ENCODE measurements around the gene OXSM. TPM values are rescaled to one million over a fixed set of nuclear protein-coding genes. Genes with fewer than 3 reads are reported as not detected.

The OXSM gene
- polyA plus RNA-seq, 2 donors, result 10.8 to 13.9 TPM

- peak overlapping the region in 1 of 2 donors; percentile 86 for H3K4me3 ChIP-seq (ENCODE audit: low read depth in 1 of 2, low read length in 2 of 2)
- no peaks in the 10 kb centered on the region for H3K27me3 ChIP-seq (ENCODE audit: control insufficient read depth in 1 of 2, insufficient read depth in 2 of 2, low read length in 2 of 2)
- H3K4me1 ChIP-seq (ENCODE audit: control insufficient read depth in 2 of 2, insufficient read depth in 2 of 2, low read length in 1 of 2), result no peaks in the 10 kb centered on the region
- 13 to 22% methylated on average over 2 of the region's 2 CpGs for WGBS, 2 donors
- H3K9me3 ChIP-seq (ENCODE audit: control insufficient read depth in 2 of 2, insufficient read depth in 1 of 2, low read depth in 1 of 2, low read length in 1 of 2), result no peaks in the 10 kb centered on the region
- peak overlapping the region in 1 of 2 donors; percentile 57 for H3K27ac ChIP-seq (ENCODE audit: low read depth in 2 of 2, low read length in 1 of 2)
- H3K36me3 ChIP-seq (ENCODE audit: control insufficient read depth in 2 of 2, insufficient read depth in 2 of 2, low read length in 1 of 2), result peaks cover 3% of the 10 kb centered on the region in 2 donors
Measured at GRCh38 chr3:25789209-25789595, 688 bp upstream of the OXSM start.

- no peaks in the 10 kb centered on the region for H3K4me1 ChIP-seq (ENCODE audit: control insufficient read depth in 2 of 2, insufficient read depth in 2 of 2, low read length in 1 of 2)
- no peaks in the 10 kb centered on the region for H3K27me3 ChIP-seq (ENCODE audit: control insufficient read depth in 1 of 2, insufficient read depth in 2 of 2, low read length in 2 of 2)
- WGBS, 2 donors, result 89 to 95% methylated on average over 3 of the region's 3 CpGs
- H3K4me3 ChIP-seq (ENCODE audit: low read depth in 1 of 2, low read length in 2 of 2), result no peak overlapping the region
- no peak overlapping the region for H3K27ac ChIP-seq (ENCODE audit: low read depth in 2 of 2, low read length in 1 of 2)
- no peaks in the 10 kb centered on the region for H3K36me3 ChIP-seq (ENCODE audit: control insufficient read depth in 2 of 2, insufficient read depth in 2 of 2, low read length in 1 of 2)
- no peaks in the 10 kb centered on the region for H3K9me3 ChIP-seq (ENCODE audit: control insufficient read depth in 2 of 2, insufficient read depth in 1 of 2, low read depth in 1 of 2, low read length in 1 of 2)
Measured at GRCh38 chr3:25801786-25802185, 11.9 kb downstream of the OXSM start.

GRCh38 chr3:25803833-25804232 lies 13.9 kb downstream of the OXSM start:
- no peaks in the 10 kb centered on the region for H3K4me1 ChIP-seq (ENCODE audit: control insufficient read depth in 2 of 2, insufficient read depth in 2 of 2, low read length in 1 of 2)
- no peak overlapping the region for H3K27ac ChIP-seq (ENCODE audit: low read depth in 2 of 2, low read length in 1 of 2)
- no peak overlapping the region for H3K4me3 ChIP-seq (ENCODE audit: low read depth in 1 of 2, low read length in 2 of 2)
- WGBS, 2 donors, result 79 to 87% methylated on average over 2 of the region's 2 CpGs
- H3K9me3 ChIP-seq (ENCODE audit: control insufficient read depth in 2 of 2, insufficient read depth in 1 of 2, low read depth in 1 of 2, low read length in 1 of 2), result no peaks in the 10 kb centered on the region
- H3K36me3 ChIP-seq (ENCODE audit: control insufficient read depth in 2 of 2, insufficient read depth in 2 of 2, low read length in 1 of 2), result no peaks in the 10 kb centered on the region
- no peaks in the 10 kb centered on the region for H3K27me3 ChIP-seq (ENCODE audit: control insufficient read depth in 1 of 2, insufficient read depth in 2 of 2, low read length in 2 of 2)

- no peaks in the 10 kb centered on the region for H3K36me3 ChIP-seq (ENCODE audit: control insufficient read depth in 2 of 2, insufficient read depth in 2 of 2, low read length in 1 of 2)
- no peaks in the 10 kb centered on the region for H3K27me3 ChIP-seq (ENCODE audit: control insufficient read depth in 1 of 2, insufficient read depth in 2 of 2, low read length in 2 of 2)
- WGBS, 2 donors, result 88 to 94% methylated on average over 1 of the region's 1 CpG
- no peak overlapping the region for H3K27ac ChIP-seq (ENCODE audit: low read depth in 2 of 2, low read length in 1 of 2)
- H3K9me3 ChIP-seq (ENCODE audit: control insufficient read depth in 2 of 2, insufficient read depth in 1 of 2, low read depth in 1 of 2, low read length in 1 of 2), result no peaks in the 10 kb centered on the region
- H3K4me3 ChIP-seq (ENCODE audit: low read depth in 1 of 2, low read length in 2 of 2), result no peak overlapping the region
- H3K4me1 ChIP-seq (ENCODE audit: control insufficient read depth in 2 of 2, insufficient read depth in 2 of 2, low read length in 1 of 2), result no peaks in the 10 kb centered on the region
Measured at GRCh38 chr3:25804676-25805075, 14.8 kb downstream of the OXSM start.

GRCh38 chr3:25812644-25813043 lies 22.8 kb downstream of the OXSM start:
- H3K9me3 ChIP-seq (ENCODE audit: control insufficient read depth in 2 of 2, insufficient read depth in 1 of 2, low read depth in 1 of 2, low read length in 1 of 2), result peaks cover 0 to 3% of the 10 kb centered on the region in 2 donors
- H3K27ac ChIP-seq (ENCODE audit: low read depth in 2 of 2, low read length in 1 of 2), result no peak overlapping the region
- no peaks in the 10 kb centered on the region for H3K27me3 ChIP-seq (ENCODE audit: control insufficient read depth in 1 of 2, insufficient read depth in 2 of 2, low read length in 2 of 2)
- H3K4me3 ChIP-seq (ENCODE audit: low read depth in 1 of 2, low read length in 2 of 2), result no peak overlapping the region
- H3K36me3 ChIP-seq (ENCODE audit: control insufficient read depth in 2 of 2, insufficient read depth in 2 of 2, low read length in 1 of 2), result no peaks in the 10 kb centered on the region
- 89 to 93% methylated on average over 4 of the region's 4 CpGs for WGBS, 2 donors
- H3K4me1 ChIP-seq (ENCODE audit: control insufficient read depth in 2 of 2, insufficient read depth in 2 of 2, low read length in 1 of 2), result no peaks in the 10 kb centered on the region

- no peak overlapping the region for H3K4me3 ChIP-seq (ENCODE audit: low read depth in 1 of 2, low read length in 2 of 2)
- no peaks in the 10 kb centered on the region for H3K4me1 ChIP-seq (ENCODE audit: control insufficient read depth in 2 of 2, insufficient read depth in 2 of 2, low read length in 1 of 2)
- no peaks in the 10 kb centered on the region for H3K36me3 ChIP-seq (ENCODE audit: control insufficient read depth in 2 of 2, insufficient read depth in 2 of 2, low read length in 1 of 2)
- WGBS, 2 donors, result 52 to 60% methylated on average over 1 of the region's 1 CpG
- no peak overlapping the region for H3K27ac ChIP-seq (ENCODE audit: low read depth in 2 of 2, low read length in 1 of 2)
- no peaks in the 10 kb centered on the region for H3K27me3 ChIP-seq (ENCODE audit: control insufficient read depth in 1 of 2, insufficient read depth in 2 of 2, low read length in 2 of 2)
- H3K9me3 ChIP-seq (ENCODE audit: control insufficient read depth in 2 of 2, insufficient read depth in 1 of 2, low read depth in 1 of 2, low read length in 1 of 2), result peaks cover 0 to 3% of the 10 kb centered on the region in 2 donors
Measured at GRCh38 chr3:25817107-25817506, 27.2 kb downstream of the OXSM start.

GRCh38 chr3:25817638-25818037 lies 27.7 kb downstream of the OXSM start:
- peaks cover 0 to 3% of the 10 kb centered on the region in 2 donors for H3K9me3 ChIP-seq (ENCODE audit: control insufficient read depth in 2 of 2, insufficient read depth in 1 of 2, low read depth in 1 of 2, low read length in 1 of 2)
- H3K27ac ChIP-seq (ENCODE audit: low read depth in 2 of 2, low read length in 1 of 2), result no peak overlapping the region
- H3K27me3 ChIP-seq (ENCODE audit: control insufficient read depth in 1 of 2, insufficient read depth in 2 of 2, low read length in 2 of 2), result no peaks in the 10 kb centered on the region
- no peaks in the 10 kb centered on the region for H3K4me1 ChIP-seq (ENCODE audit: control insufficient read depth in 2 of 2, insufficient read depth in 2 of 2, low read length in 1 of 2)
- 30 to 32% methylated on average over 1 of the region's 1 CpG for WGBS, 2 donors
- no peak overlapping the region for H3K4me3 ChIP-seq (ENCODE audit: low read depth in 1 of 2, low read length in 2 of 2)
- no peaks in the 10 kb centered on the region for H3K36me3 ChIP-seq (ENCODE audit: control insufficient read depth in 2 of 2, insufficient read depth in 2 of 2, low read length in 1 of 2)

- H3K4me1 ChIP-seq (ENCODE audit: control insufficient read depth in 2 of 2, insufficient read depth in 2 of 2, low read length in 1 of 2), result no peaks in the 10 kb centered on the region
- no peak overlapping the region for H3K4me3 ChIP-seq (ENCODE audit: low read depth in 1 of 2, low read length in 2 of 2)
- peaks cover 0 to 3% of the 10 kb centered on the region in 2 donors for H3K9me3 ChIP-seq (ENCODE audit: control insufficient read depth in 2 of 2, insufficient read depth in 1 of 2, low read depth in 1 of 2, low read length in 1 of 2)
- H3K27ac ChIP-seq (ENCODE audit: low read depth in 2 of 2, low read length in 1 of 2), result no peak overlapping the region
- no peaks in the 10 kb centered on the region for H3K27me3 ChIP-seq (ENCODE audit: control insufficient read depth in 1 of 2, insufficient read depth in 2 of 2, low read length in 2 of 2)
- 83 to 86% methylated on average over 4 of the region's 4 CpGs for WGBS, 2 donors
- H3K36me3 ChIP-seq (ENCODE audit: control insufficient read depth in 2 of 2, insufficient read depth in 2 of 2, low read length in 1 of 2), result no peaks in the 10 kb centered on the region
Measured at GRCh38 chr3:25818335-25818734, 28.4 kb downstream of the OXSM start.

- Histone ChIP-seq H3K9me3 (ENCODE audit: control insufficient read depth in 2 of 2, insufficient read depth in 1 of 2, low read depth in 1 of 2, low read length in 1 of 2) (peaks cover 0 to 3% of the 10 kb centered on the region in 2 donors), H3K4me3 (ENCODE audit: low read depth in 1 of 2, low read length in 2 of 2) (no peak overlapping the region), H3K27ac (ENCODE audit: low read depth in 2 of 2, low read length in 1 of 2) (no peak overlapping the region), H3K27me3 (ENCODE audit: control insufficient read depth in 1 of 2, insufficient read depth in 2 of 2, low read length in 2 of 2) (no peaks in the 10 kb centered on the region), H3K4me1 (ENCODE audit: control insufficient read depth in 2 of 2, insufficient read depth in 2 of 2, low read length in 1 of 2) (no peaks in the 10 kb centered on the region), H3K36me3 (ENCODE audit: control insufficient read depth in 2 of 2, insufficient read depth in 2 of 2, low read length in 1 of 2) (no peaks in the 10 kb centered on the region)
Measured at GRCh38 chr3:25820366-25820765, 30.5 kb downstream of the OXSM start.

- Histone ChIP-seq H3K4me3 (ENCODE audit: low read depth in 1 of 2, low read length in 2 of 2) (no peak overlapping the region), H3K36me3 (ENCODE audit: control insufficient read depth in 2 of 2, insufficient read depth in 2 of 2, low read length in 1 of 2) (no peaks in the 10 kb centered on the region), H3K27ac (ENCODE audit: low read depth in 2 of 2, low read length in 1 of 2) (no peak overlapping the region), H3K4me1 (ENCODE audit: control insufficient read depth in 2 of 2, insufficient read depth in 2 of 2, low read length in 1 of 2) (no peaks in the 10 kb centered on the region), H3K9me3 (ENCODE audit: control insufficient read depth in 2 of 2, insufficient read depth in 1 of 2, low read depth in 1 of 2, low read length in 1 of 2) (no peaks in the 10 kb centered on the region), H3K27me3 (ENCODE audit: control insufficient read depth in 1 of 2, insufficient read depth in 2 of 2, low read length in 2 of 2) (no peaks in the 10 kb centered on the region)
- WGBS, 2 donors, result 64 to 69% methylated on average over 4 of the region's 4 CpGs
Measured at GRCh38 chr3:25820816-25821486, 31.1 kb downstream of the OXSM start.
